Brain microvascular endothelial cell (primary cell): Measurements from ENCODE around the gene EFR3B.
"Not testable (repeated sequence)": the region's sequence is repeated elsewhere in the genome, so short reads cannot be mapped to it uniquely, and the experiment has no call there.

Experiments
- DNase-seq: peaks from one replicate; pipeline ENCODE4 v3.0.0-alpha.2; 2020
- H3K27ac ChIP-seq: fragments of 250-450 bp; sonication (Bioruptor Pico); 2 replicates; pipeline ENCODE4 v1.5.1; 2020; ENCODE audit warnings: mild to moderate bottlenecking, moderate library complexity
- H3K27me3 ChIP-seq: fragments of 250-450 bp; sonication (Bioruptor Pico); replicated peaks from 2 replicates; pipeline ENCODE4 v1.5.1; 2020; ENCODE audit warnings: mild to moderate bottlenecking
- H3K36me3 ChIP-seq: fragments of 250-450 bp; sonication (Bioruptor Pico); replicated peaks from 2 replicates; pipeline ENCODE4 v1.5.1; 2020; ENCODE audit warnings: mild to moderate bottlenecking
- H3K4me3 ChIP-seq: 2 replicates; pipeline ENCODE4 v1.5.1; 2011; ENCODE audit warnings: low read depth, mild to moderate bottlenecking, control low read depth, low read length, moderate library complexity
- in situ Hi-C: cut with HindIII; loops from 2 replicates; pipeline ENCODE4 v1.10.0; 2017; ENCODE audit warnings: low sequenced_read_pairs, low pct_ligation_motif_present
- TF ChIP-seq, protein P1 (sequence below): IDR thresholded peaks from 2 replicates; pipeline ENCODE4 v1.5.1; 2011; ENCODE audit warnings: low read depth, mild to moderate bottlenecking, moderate library complexity, low read length, control low read depth, inconsistent platforms; ENCODE audit errors: missing control alignments

The EFR3B gene

DNA sequence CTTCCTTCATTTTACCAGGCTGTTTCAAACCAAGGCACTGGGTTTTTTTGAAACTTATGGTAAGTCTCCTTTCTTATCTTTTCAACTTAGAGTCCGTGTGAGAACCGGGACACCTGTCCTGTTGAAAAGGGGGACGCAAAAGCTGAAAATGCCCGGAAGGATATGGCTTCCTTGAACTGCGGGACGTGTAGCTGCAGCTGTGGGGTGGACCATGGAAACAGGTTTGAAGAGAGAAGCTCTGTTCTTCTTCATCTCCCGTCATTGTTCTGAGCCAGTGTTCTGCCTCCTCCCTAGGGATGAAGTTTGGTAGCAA, 40.6 kb upstream of the EFR3B start:
- no peak for DNase-seq
- in situ Hi-C loops: no loop called here
- Histone ChIP-seq H3K27me3 (no peaks in the 10 kb centered on the region), H3K4me3 (no peak overlapping the region), H3K36me3 (no peaks in the 10 kb centered on the region), H3K27ac (no peak overlapping the region)
- TF ChIP-seq, protein P1, sequence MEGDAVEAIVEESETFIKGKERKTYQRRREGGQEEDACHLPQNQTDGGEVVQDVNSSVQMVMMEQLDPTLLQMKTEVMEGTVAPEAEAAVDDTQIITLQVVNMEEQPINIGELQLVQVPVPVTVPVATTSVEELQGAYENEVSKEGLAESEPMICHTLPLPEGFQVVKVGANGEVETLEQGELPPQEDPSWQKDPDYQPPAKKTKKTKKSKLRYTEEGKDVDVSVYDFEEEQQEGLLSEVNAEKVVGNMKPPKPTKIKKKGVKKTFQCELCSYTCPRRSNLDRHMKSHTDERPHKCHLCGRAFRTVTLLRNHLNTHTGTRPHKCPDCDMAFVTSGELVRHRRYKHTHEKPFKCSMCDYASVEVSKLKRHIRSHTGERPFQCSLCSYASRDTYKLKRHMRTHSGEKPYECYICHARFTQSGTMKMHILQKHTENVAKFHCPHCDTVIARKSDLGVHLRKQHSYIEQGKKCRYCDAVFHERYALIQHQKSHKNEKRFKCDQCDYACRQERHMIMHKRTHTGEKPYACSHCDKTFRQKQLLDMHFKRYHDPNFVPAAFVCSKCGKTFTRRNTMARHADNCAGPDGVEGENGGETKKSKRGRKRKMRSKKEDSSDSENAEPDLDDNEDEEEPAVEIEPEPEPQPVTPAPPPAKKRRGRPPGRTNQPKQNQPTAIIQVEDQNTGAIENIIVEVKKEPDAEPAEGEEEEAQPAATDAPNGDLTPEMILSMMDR: no peak

DNA sequence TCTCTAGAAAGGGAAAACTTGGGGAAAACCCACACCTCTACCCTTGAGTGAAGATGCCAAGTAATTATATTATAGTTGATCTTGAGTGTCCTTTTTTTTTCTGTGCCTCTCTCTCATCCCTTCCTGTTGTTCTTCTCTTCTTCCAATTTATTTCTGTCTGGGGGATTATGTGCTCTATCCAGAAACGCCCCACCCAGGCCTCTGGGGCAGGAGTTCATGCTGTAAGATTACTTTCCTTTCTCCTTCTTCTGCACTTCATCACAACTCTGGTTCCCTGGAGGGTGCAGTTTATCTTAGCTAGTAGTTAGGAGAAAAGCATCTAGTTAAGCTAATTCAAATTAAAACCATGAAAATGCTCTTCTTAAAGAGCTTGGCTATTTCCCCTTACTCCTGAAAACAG, 39.8 kb upstream of the EFR3B start:
- in situ Hi-C loops: no loop called here
- TF ChIP-seq, protein P1: no peak
- Histone ChIP-seq H3K27me3 (no peaks in the 10 kb centered on the region), H3K36me3 (no peaks in the 10 kb centered on the region), H3K27ac (no peak overlapping the region), H3K4me3 (no peak overlapping the region)
- DNase-seq: no peak

DNA sequence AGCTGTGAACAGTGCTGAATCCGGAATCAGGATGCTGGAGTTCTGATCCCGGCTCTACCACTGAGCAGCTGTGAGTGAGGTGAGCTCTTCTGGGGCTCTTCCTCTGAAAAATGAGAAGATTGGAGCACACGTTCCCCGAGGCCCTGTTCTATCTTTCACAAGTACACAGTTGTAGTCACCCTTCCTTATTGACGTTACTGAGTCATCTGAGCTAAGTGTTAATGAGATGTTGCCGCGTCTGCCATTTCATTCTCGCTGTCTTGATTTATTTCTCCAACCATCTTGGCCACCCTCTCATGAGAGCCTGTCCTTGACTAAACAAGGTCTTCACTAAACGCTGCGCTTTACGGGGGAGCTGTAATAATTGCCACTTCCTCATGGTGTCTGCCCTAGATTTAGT, 31.9 kb upstream of the EFR3B start:
- Histone ChIP-seq H3K36me3 (no peaks in the 10 kb centered on the region), H3K27me3 (no peaks in the 10 kb centered on the region), H3K4me3 (no peak overlapping the region), H3K27ac (no peak overlapping the region)
- TF ChIP-seq, protein P1: no peak
- in situ Hi-C loops: no loop called here
- no peak for DNase-seq

DNA sequence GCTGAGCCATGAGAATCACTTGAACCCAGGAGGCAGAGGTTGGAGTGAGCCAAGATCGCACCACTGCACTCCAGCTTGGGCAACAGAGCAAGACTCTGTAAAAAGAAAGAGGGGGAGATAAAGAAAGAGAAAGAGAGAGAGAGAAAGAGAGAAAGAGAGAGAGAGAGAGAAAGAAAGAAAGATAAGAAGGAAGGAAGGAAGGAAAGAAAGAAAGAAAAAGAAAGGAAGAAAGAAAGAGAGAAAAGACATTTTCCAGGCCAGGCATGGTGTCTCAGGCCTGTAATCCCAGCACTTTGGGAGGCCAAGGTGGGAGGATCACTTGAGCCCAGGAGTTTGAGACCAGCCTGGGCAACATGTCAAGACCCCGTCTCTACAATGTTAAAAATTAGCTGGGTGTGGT, 30.5 kb upstream of the EFR3B start:
- H3K27me3 ChIP-seq, H3K27ac ChIP-seq, H3K36me3 ChIP-seq, DNase-seq, H3K4me3 ChIP-seq, in situ Hi-C loops: not testable (repeated sequence)

DNA sequence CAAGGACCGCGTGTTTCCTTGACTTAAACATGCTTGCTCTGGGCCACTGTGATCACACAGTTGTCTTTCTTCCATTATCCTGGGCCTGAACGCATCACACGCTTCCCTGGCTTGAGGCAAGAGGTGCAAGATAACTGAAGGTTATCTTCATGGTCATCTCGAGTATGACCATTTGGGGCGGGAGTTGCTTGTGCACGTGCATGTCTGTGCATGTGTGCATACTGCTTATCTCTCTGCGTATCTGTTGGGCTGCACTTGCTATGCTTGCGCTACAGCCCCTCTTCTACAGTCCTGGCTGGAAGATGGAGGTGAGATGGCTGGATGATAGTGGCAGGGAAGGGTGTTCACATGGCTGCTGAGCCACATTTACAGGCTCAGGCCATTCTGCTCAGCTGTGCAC, 27.2 kb upstream of the EFR3B start:
- Histone ChIP-seq H3K36me3 (no peaks in the 10 kb centered on the region), H3K4me3 (no peak overlapping the region), H3K27ac (no peak overlapping the region), H3K27me3 (no peaks in the 10 kb centered on the region)
- no peak for DNase-seq
- TF ChIP-seq, protein P1: no peak
- in situ Hi-C loops: no loop called here

DNA sequence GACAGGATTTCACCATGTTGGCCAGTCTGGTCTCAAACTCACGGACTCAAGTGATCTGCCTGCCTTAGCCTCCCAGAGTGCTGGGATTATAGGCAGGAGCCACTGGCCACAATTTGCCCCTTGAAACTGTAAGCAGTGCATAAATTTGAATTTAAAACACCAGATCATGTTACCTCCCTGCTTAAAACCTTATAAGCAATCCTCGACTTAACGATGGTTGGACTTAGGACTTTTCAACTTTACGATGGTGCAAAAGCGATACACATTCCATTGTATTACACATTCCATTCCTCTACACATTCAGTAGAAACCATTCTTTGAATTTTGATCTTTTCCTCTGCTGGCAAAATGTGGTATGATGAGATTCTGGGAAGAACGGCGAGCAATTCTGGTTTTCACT, 23.2 kb upstream of the EFR3B start:
- in situ Hi-C loops: no loop called here
- DNase-seq: no peak
- TF ChIP-seq, protein P1: no peak

More for the DNA sequence above, 23.2 kb upstream of the EFR3B start:
- Histone ChIP-seq H3K27ac (no peak overlapping the region), H3K36me3 (no peaks in the 10 kb centered on the region), H3K4me3 (no peak overlapping the region), H3K27me3 (no peaks in the 10 kb centered on the region)
